KMS-11 (cell line): Measurements from ENCODE around the gene GRM7.

Experiments
- H2AFZ ChIP-seq: fragments of 200-600 bp; sonication (generic); 2 replicates; pipeline ENCODE4 v1.6.1; 2016; ENCODE audit warnings: antibody characterized with exemption, mixed run types, low read depth
- H3K27ac ChIP-seq: fragments of 200-600 bp; sonication (generic); 2 replicates; pipeline ENCODE4 v1.6.1; 2016; ENCODE audit warnings: mild to moderate bottlenecking, mixed run types
- H3K27me3 ChIP-seq: fragments of 200-600 bp; sonication (generic); 2 replicates; pipeline ENCODE4 v1.6.1; 2017; ENCODE audit warnings: mild to moderate bottlenecking, low read depth, mixed run types, moderate library complexity; ENCODE audit not compliant: insufficient read depth
- H3K36me3 ChIP-seq: fragments of 200-600 bp; sonication (generic); 2 replicates; pipeline ENCODE4 v1.6.1; 2017; ENCODE audit warnings: mild to moderate bottlenecking, mixed run types; ENCODE audit not compliant: insufficient read depth
- H3K4me1 ChIP-seq: fragments of 200-600 bp; sonication (generic); 2 replicates; pipeline ENCODE4 v1.6.1; 2016; ENCODE audit warnings: mild to moderate bottlenecking, low read depth, mixed run types; ENCODE audit not compliant: poor library complexity, severe bottlenecking
- H3K4me2 ChIP-seq: fragments of 200-600 bp; sonication (generic); 2 replicates; pipeline ENCODE4 v1.7.0; 2016; ENCODE audit warnings: mild to moderate bottlenecking, mixed run types
- H3K4me3 ChIP-seq: fragments of 200-600 bp; sonication (generic); IDR thresholded peaks from 2 replicates; pipeline ENCODE4 v1.6.1; 2017; ENCODE audit warnings: low read depth, low read length, mixed read lengths; ENCODE audit not compliant: insufficient read depth
- H3K79me2 ChIP-seq: fragments of 200-600 bp; sonication (generic); 2 replicates; pipeline ENCODE4 v1.6.1; 2016; ENCODE audit warnings: low read depth, mixed run types; ENCODE audit not compliant: insufficient read depth
- H3K9ac ChIP-seq: fragments of 200-600 bp; sonication (generic); 2 replicates; pipeline ENCODE4 v1.6.1; 2016; ENCODE audit warnings: mild to moderate bottlenecking, mixed run types
- H4K20me1 ChIP-seq: fragments of 200-600 bp; sonication (generic); 2 replicates; pipeline ENCODE4 v1.6.1; 2016; ENCODE audit warnings: mild to moderate bottlenecking, mixed run types; ENCODE audit not compliant: insufficient read depth
- TF ChIP-seq, protein P1 (sequence below): fragments of 200-600 bp; sonication (generic); conservative IDR thresholded peaks from 2 replicates; pipeline ENCODE4 v1.6.1; 2017; ENCODE audit warnings: low read depth, mild to moderate bottlenecking, antibody characterized with exemption, low read length, moderate library complexity, mixed read lengths

Gene GRM7

DNA sequence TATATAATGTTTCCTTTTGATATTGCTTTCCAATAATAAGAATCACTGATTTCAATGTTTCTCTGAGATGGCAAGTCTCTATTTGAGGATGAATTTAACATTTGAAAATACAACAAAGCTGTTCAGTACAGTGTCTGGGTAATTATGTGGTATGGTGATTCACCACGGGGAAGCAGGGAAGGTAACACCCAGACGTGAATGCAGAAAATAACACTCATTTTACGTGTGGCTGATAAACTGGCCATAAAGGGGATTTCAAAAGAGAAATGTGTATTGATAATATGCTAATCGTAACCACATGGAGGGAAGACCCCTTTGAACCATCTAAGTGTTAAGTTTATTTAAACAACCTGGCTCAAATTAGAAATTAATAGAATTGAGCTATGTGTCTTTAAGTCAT, 344.6 kb downstream of the GRM7 start:
- peak overlapping the region; percentile 79 for H2AFZ ChIP-seq
- H4K20me1 ChIP-seq: no peaks in the 10 kb centered on the region
- H3K9ac ChIP-seq: peak overlapping the region; percentile 56; the same call in 1 of the 2 replicates
- H3K27ac ChIP-seq: peak overlapping the region; percentile 5; the same call in 1 of the 2 replicates
- no peaks in the 10 kb centered on the region for H3K27me3 ChIP-seq
- H3K4me2 ChIP-seq: peak overlapping the region; percentile 58
- no peaks in the 10 kb centered on the region for H3K36me3 ChIP-seq
- no peaks in the 10 kb centered on the region for H3K79me2 ChIP-seq
- H3K4me3 ChIP-seq: peak overlapping the region; percentile 27
- H3K4me1 ChIP-seq: peaks cover 3% of the 10 kb centered on the region
- TF ChIP-seq, protein P1, sequence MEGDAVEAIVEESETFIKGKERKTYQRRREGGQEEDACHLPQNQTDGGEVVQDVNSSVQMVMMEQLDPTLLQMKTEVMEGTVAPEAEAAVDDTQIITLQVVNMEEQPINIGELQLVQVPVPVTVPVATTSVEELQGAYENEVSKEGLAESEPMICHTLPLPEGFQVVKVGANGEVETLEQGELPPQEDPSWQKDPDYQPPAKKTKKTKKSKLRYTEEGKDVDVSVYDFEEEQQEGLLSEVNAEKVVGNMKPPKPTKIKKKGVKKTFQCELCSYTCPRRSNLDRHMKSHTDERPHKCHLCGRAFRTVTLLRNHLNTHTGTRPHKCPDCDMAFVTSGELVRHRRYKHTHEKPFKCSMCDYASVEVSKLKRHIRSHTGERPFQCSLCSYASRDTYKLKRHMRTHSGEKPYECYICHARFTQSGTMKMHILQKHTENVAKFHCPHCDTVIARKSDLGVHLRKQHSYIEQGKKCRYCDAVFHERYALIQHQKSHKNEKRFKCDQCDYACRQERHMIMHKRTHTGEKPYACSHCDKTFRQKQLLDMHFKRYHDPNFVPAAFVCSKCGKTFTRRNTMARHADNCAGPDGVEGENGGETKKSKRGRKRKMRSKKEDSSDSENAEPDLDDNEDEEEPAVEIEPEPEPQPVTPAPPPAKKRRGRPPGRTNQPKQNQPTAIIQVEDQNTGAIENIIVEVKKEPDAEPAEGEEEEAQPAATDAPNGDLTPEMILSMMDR: no peak

DNA sequence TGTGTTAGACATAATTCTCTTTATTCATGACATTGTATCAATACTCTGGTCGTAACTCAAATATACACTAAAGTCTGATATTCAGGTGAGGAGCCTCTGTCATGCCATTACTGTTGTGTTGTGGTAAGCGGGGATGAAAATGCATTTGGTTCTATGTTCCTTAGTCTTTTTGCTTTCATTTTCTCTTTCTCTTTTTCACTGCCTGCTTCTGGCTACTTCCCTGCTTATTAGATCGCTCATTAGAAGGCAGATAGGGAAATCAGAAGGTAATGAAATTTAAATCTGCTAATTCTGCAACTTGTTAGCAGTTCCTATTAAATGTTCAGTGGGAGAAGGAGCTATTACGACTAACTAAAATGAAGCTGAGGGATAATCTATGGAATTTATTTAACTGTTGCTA, 345.0 kb downstream of the GRM7 start:
- no peaks in the 10 kb centered on the region for H4K20me1 ChIP-seq
- peak overlapping the region; percentile 5; the same call in 1 of the 2 replicates for H3K27ac ChIP-seq
- H3K27me3 ChIP-seq: no peaks in the 10 kb centered on the region
- H3K9ac ChIP-seq: peak overlapping the region; percentile 56; the same call in 1 of the 2 replicates
- H3K4me1 ChIP-seq: peaks cover 3% of the 10 kb centered on the region
- H2AFZ ChIP-seq: peak overlapping the region; percentile 79
- H3K79me2 ChIP-seq: no peaks in the 10 kb centered on the region
- peak overlapping the region; percentile 27 for H3K4me3 ChIP-seq
- H3K36me3 ChIP-seq: no peaks in the 10 kb centered on the region
- TF ChIP-seq, protein P1: no peak
- H3K4me2 ChIP-seq: peak overlapping the region; percentile 58

DNA sequence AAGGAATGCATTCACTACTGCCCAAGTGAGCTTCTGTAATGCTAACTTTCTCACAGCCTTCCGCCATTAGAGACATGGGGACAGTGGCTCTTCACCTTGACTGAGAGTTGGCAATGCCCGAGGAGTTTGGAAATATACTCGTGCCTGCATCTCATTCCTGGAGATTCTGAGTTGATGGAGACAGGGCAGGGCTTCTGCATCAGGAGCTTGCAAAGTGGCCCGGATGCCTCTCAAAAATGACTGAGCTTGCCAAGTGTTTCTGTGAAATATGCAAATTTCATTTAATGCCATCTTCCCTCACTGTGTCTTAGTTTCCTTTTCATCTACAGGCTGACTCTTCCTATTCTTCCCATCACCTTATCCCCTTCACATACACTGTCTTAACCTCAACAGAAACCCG, 346.2 kb downstream of the GRM7 start:
- Histone ChIP-seq H3K4me2 (no peak overlapping the region), H3K27ac (no peak overlapping the region), H3K79me2 (no peaks in the 10 kb centered on the region), H3K9ac (no peak overlapping the region), H3K4me1 (peaks cover 3% of the 10 kb centered on the region), H3K27me3 (no peaks in the 10 kb centered on the region), H3K4me3 (no peak overlapping the region), H4K20me1 (no peaks in the 10 kb centered on the region), H3K36me3 (no peaks in the 10 kb centered on the region), H2AFZ (no peak overlapping the region)
- TF ChIP-seq, protein P1: no peak

DNA sequence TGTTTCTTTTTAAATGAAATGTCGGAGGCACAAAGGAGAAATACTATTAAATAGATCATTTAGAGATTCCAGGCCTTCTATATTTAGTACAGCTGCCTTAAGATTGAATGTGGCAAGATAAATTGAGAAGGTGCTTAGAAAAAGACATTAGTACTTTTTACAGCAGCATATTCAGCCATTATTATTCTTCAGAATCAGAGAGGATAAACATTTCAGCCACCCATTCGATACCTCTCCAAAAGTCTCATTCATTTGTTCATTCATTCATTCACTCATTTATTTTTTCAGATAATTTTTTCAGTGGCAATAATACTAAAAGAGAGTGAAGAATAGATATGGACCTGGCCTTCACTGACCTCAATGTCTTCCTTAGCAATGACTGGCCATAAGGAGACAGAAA, 347.0 kb downstream of the GRM7 start:
- Histone ChIP-seq H3K4me2 (no peak overlapping the region), H4K20me1 (no peaks in the 10 kb centered on the region), H3K27me3 (no peaks in the 10 kb centered on the region), H3K27ac (no peak overlapping the region), H3K36me3 (no peaks in the 10 kb centered on the region), H3K79me2 (no peaks in the 10 kb centered on the region), H2AFZ (no peak overlapping the region), H3K4me3 (no peak overlapping the region), H3K9ac (no peak overlapping the region), H3K4me1 (peaks cover 3% of the 10 kb centered on the region)
- TF ChIP-seq, protein P1: no peak
